Measurements from ENCODE around the gene BMP6.

DNA sequence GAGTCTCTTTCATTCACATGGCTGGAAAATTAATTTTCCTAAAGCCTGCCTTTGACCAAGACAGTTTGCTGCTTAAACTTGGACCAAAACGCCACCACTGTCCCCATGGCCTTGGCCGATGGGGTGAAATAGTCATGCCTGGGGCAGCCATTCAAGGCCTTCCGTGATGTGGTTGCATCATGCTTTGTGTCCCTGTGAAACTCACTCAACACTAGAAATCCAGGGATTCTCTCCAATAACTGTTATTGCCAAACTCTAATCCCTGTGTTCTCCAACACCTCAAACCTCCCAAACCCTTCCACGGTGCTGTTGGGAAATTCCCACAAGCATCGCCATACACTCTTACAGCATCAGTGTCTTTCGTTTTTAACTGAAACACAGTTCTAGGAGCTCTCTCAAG lies 186.1 kb downstream of the BMP6 start:
- TF ChIP-seq, protein P1, sequence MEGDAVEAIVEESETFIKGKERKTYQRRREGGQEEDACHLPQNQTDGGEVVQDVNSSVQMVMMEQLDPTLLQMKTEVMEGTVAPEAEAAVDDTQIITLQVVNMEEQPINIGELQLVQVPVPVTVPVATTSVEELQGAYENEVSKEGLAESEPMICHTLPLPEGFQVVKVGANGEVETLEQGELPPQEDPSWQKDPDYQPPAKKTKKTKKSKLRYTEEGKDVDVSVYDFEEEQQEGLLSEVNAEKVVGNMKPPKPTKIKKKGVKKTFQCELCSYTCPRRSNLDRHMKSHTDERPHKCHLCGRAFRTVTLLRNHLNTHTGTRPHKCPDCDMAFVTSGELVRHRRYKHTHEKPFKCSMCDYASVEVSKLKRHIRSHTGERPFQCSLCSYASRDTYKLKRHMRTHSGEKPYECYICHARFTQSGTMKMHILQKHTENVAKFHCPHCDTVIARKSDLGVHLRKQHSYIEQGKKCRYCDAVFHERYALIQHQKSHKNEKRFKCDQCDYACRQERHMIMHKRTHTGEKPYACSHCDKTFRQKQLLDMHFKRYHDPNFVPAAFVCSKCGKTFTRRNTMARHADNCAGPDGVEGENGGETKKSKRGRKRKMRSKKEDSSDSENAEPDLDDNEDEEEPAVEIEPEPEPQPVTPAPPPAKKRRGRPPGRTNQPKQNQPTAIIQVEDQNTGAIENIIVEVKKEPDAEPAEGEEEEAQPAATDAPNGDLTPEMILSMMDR (IDR thresholded peaks at IDR 0.05; ENCODE audit: extremely low read depth in 1 of 2, insufficient read depth in 1 of 2, low read depth in 1 of 2, low read length in 2 of 2), result no peak
- TF ChIP-seq POLR2A (IDR thresholded peaks at IDR 0.05; ENCODE audit: low read depth, low read length) (no peak), EZH2 (IDR thresholded peaks at IDR 0.05; ENCODE audit: borderline replicate concordance, low read depth, low read length, severe bottlenecking) (no peak)

Measured in endothelial cell of umbilical vein (primary cell).